Peyer's patch (tissue), 4 donors: ENCODE measurements around the gene LGALS4.

ENCODE experiments used
- POLR2A ChIP-seq, 2 donors: fragments of 450-650 bp; IDR thresholded peaks; one replicate each; pipeline ENCODE4 v1.5.1; 2017; ENCODE audit warnings: antibody characterized with exemption in 2 of 2, mild to moderate bottlenecking in 2 of 2, moderate library complexity in 2 of 2
- TF ChIP-seq, protein P1 (sequence below), 6 experiments: fragments of 450-650 bp in 4 of 6; fragments of 200-600 bp in 2 of 6; sonication (generic) in 1 of 6; IDR thresholded peaks; one replicate each; pipeline ENCODE4 v1.5.1; 2017 to 2019; ENCODE audit warnings: antibody characterized with exemption in 6 of 6, mild to moderate bottlenecking in 3 of 6, moderate library complexity in 1 of 6

DNA sequence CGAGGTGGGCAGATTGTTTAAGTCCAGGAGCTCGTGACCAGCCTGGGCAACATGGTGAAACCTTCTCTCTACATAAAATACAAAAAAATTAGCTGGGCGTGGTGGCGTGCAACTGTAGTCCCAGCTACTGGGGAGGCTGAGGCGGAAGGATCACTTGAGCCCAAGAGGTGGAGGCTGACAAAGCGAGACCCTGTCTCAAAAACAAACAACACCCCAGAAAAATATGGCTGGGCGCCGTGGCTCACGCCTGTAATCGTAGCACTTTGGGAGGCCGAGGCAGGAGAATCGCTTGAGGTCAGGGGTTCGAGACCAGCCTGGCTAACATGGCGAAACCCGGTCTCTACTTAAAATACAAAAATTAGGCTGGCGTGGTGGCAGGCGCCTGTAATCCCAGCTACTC, 40.5 kb upstream of the LGALS4 start:
- TF ChIP-seq, protein P1, sequence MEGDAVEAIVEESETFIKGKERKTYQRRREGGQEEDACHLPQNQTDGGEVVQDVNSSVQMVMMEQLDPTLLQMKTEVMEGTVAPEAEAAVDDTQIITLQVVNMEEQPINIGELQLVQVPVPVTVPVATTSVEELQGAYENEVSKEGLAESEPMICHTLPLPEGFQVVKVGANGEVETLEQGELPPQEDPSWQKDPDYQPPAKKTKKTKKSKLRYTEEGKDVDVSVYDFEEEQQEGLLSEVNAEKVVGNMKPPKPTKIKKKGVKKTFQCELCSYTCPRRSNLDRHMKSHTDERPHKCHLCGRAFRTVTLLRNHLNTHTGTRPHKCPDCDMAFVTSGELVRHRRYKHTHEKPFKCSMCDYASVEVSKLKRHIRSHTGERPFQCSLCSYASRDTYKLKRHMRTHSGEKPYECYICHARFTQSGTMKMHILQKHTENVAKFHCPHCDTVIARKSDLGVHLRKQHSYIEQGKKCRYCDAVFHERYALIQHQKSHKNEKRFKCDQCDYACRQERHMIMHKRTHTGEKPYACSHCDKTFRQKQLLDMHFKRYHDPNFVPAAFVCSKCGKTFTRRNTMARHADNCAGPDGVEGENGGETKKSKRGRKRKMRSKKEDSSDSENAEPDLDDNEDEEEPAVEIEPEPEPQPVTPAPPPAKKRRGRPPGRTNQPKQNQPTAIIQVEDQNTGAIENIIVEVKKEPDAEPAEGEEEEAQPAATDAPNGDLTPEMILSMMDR (IDR thresholded peaks at IDR 0.05), result no peak
- no peak for TF ChIP-seq POLR2A (IDR thresholded peaks at IDR 0.05)
